BJ (cell line): Measurements from ENCODE around the gene RRM2. TPM values are rescaled to one million over a fixed set of nuclear protein-coding genes. Genes with fewer than 3 reads are reported as not detected.

ENCODE experiments used
- CTCF ChIA-PET: fragments of 350-600 bp; formaldehyde crosslinking; extraction: SDS; loops from one replicate; lab custom pipeline; 2021; ENCODE audit warnings: antibody characterized with exemption, inconsistent platforms; lab: Yijun Ruan, JAX
- POLR2A ChIA-PET: fragments of 300-600 bp; sonication (Branson Sonifier 250); formaldehyde crosslinking; extraction: SDS; loops from one replicate; lab custom pipeline; 2021; ENCODE audit warnings: antibody characterized with exemption; lab: Charles Lee
- DNase-seq: peaks from one replicate; pipeline ENCODE4 v3.0.0-alpha.2; 2011; ENCODE audit warnings: low read depth
- H3K27me3 ChIP-seq: 2 replicates; pipeline ENCODE4 v1.6.0; 2011; ENCODE audit warnings: low read length; ENCODE audit not compliant: control insufficient read depth, insufficient read depth
- H3K36me3 ChIP-seq: 2 replicates; pipeline ENCODE4 v1.5.1; 2011; ENCODE audit warnings: low read length; ENCODE audit not compliant: control insufficient read depth, insufficient read depth
- H3K4me3 ChIP-seq: 2 replicates; pipeline ENCODE4 v1.5.1; 2011; ENCODE audit warnings: low read depth, mild to moderate bottlenecking, control low read depth, low read length
- polyA plus RNA-seq: library from polyadenylated mRNA; depleted of rRNA; stranded (reverse); fragments of >200 nt; gene quantifications from 2 replicates; pipeline ENCODE4 v1.2.3, GENCODE V29; 2011
- TF ChIP-seq, protein P1 (sequence below): IDR thresholded peaks from 2 replicates; pipeline ENCODE4 v1.5.1; 2011; ENCODE audit warnings: low read depth, mild to moderate bottlenecking, control low read depth, inconsistent platforms, low read length, moderate library complexity; ENCODE audit not compliant: insufficient read depth

RRM2 gene
- polyA plus RNA-seq, 1 experiment: 23.5 TPM

DNA sequence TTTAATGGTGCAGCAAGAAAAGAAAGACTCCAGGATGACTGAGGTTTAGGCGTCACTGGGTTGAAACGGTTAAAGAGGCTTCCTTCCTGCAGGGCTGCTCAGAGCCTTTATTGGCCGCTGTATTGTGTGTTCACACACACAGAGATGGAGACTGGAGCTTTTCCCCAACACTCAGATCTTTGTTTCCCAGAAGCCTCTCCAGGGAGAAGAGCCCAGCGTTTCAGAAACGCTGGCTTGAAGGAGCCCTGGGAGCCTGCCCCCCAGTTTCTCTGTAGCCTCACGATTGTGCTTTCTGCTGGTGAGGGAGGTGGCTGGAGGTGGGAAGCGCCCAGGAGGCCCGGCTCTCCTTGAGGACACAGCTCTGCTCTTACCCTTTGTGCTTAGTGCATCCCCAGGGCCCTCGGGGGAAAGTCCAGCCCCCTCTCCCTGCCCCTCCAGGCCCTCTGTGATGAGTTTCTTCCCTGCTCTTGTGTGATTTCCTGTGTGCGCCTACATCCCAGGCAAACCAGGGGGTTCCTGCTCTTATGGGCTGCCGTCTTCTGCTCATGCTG is 37.1 kb downstream of the RRM2 start:
- TF ChIP-seq, protein P1, sequence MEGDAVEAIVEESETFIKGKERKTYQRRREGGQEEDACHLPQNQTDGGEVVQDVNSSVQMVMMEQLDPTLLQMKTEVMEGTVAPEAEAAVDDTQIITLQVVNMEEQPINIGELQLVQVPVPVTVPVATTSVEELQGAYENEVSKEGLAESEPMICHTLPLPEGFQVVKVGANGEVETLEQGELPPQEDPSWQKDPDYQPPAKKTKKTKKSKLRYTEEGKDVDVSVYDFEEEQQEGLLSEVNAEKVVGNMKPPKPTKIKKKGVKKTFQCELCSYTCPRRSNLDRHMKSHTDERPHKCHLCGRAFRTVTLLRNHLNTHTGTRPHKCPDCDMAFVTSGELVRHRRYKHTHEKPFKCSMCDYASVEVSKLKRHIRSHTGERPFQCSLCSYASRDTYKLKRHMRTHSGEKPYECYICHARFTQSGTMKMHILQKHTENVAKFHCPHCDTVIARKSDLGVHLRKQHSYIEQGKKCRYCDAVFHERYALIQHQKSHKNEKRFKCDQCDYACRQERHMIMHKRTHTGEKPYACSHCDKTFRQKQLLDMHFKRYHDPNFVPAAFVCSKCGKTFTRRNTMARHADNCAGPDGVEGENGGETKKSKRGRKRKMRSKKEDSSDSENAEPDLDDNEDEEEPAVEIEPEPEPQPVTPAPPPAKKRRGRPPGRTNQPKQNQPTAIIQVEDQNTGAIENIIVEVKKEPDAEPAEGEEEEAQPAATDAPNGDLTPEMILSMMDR: no peak
- H3K27me3 ChIP-seq: no peaks in the 10 kb centered on the region
- CTCF ChIA-PET: interaction anchor here (1.2 kb wide), 1 partner anchor 10 kb away, joined by 5 read pairs; no protein-coding TSS in a partner anchor
- H3K4me3 ChIP-seq: no peak overlapping the region
- no peaks in the 10 kb centered on the region; the same call in 1 of the 2 replicates for H3K36me3 ChIP-seq
- POLR2A ChIA-PET: no interaction called here
- DNase-seq: no peak

DNA sequence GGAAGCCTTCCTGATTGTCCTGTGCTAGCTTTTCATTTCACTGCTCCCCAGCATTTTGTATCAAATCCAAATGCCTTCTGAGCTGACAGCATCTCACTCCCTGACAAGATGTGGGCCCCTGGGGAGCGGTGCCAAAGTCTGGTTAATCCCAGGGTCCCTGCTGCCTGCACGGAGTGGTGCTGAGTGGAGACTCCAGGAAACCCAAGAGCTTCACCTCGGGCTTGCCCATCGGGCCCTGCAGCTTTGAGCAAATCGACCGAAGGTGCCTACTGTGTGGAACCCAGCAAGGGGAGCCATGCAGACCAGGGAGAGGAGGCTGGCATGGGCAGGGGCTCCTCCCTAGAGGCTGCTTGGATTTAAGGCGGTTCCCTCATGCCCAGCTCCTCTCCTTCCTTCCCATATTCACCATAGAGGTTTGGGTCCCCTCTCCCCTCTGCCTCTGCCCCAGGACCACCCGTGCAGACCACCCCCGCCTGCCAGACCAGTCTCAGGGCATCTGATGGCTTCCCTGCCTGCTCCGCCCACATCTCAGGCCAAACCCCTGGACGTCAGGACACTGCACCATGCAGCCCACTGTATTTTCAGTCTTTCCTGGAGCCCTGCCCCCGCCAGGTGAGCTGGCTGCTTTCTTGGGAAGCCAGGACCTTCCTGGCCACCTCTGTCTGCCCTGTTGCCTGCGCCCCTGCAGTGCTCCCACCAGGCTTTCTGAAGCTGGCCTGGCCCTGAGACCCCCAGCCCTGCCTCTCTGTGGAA is 37.8 kb downstream of the RRM2 start:
- CTCF ChIA-PET: interaction anchor here (1.2 kb wide), 1 partner anchor 11 kb away, joined by 5 read pairs; no protein-coding TSS in a partner anchor
- no peaks in the 10 kb centered on the region for H3K27me3 ChIP-seq
- H3K36me3 ChIP-seq: no peaks in the 10 kb centered on the region; the same call in 1 of the 2 replicates
- H3K4me3 ChIP-seq: no peak overlapping the region
- DNase-seq: no peak
- POLR2A ChIA-PET: no interaction called here
- TF ChIP-seq, protein P1: no peak

DNA sequence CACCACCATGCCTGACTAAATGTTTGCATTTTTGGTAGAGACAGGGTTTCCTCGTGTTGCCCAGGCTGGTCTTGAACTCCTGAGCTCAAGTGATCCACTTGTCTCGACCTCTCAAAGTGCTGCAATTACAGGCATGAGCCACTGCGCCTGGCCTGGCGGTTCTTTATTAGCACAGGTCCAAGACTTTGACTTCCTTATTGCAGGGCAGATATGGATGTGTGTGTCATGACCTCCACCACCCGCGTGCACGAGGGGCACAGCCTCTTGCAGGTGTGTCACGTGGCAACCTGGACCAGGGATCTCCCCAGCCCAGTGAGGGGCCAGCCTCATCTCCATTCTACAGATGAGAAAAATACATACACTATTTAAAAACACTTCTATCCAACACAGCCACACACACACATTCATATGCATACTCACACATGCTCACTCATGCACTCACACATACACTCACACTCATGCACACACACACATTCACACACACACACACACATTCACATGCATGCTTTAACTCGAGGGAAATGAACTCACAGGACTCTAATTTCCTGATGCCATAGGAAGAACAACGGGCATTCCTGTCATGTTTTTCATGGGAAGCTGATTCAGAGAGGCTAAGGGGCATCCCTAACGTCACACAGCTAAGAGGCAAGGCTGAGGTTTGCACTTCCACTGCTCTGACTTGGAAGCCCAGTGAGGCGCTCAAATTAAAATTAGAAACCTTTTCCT is 38.8 kb downstream of the RRM2 start:
- ChIA-PET POLR2A (no interaction called here), CTCF (interaction anchor here (1.1 to 1.2 kb wide), 2 partner anchors 12 to 274 kb away, joined by 3 to 5 read pairs; no protein-coding TSS in a partner anchor)
- no peaks in the 10 kb centered on the region for H3K27me3 ChIP-seq
- no peak for DNase-seq
- no peak overlapping the region for H3K4me3 ChIP-seq
- TF ChIP-seq, protein P1: no peak
- no peaks in the 10 kb centered on the region for H3K36me3 ChIP-seq

DNA sequence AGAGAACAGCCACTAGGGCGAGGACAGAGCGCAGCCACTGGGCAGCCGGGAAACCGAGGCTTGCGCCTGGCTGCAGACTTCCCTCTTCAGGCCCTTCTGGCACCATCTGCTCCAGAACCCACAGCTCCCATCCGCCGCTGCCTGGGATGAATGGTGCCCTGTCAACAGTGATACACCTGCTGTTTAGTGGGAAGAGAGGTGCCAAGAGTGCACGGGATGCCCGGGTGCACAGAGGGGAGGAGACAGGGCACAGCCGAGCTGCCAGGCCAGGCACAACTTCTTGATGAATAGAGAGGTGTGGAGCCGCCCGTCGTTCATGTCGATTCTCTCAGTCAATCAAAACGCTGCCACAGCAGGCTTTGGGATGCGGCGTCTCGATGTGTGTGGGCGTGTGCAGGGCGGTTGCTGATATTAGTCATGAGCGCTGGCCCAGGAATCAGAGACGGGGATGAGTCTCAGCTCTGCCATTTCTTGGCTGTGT is 39.5 kb downstream of the RRM2 start:
- CTCF ChIA-PET: interaction anchor here (1.1 kb wide), 1 partner anchor 273 kb away, joined by 3 read pairs; no protein-coding TSS in a partner anchor
- no peak for DNase-seq
- no peak overlapping the region for H3K4me3 ChIP-seq
- H3K36me3 ChIP-seq: no peaks in the 10 kb centered on the region
- no peaks in the 10 kb centered on the region for H3K27me3 ChIP-seq
- POLR2A ChIA-PET: no interaction called here
- TF ChIP-seq, protein P1: no peak
